NCI-H128 (cell line): ENCODE measurements around the gene KRT32.
"Not testable (repeated sequence)": the region's sequence is repeated elsewhere in the genome, so short reads cannot be mapped to it uniquely, and the experiment has no call there.

Experiments used
- DNase-seq: peaks from one replicate; lab custom pipeline; 2025; ENCODE audit not compliant: unreplicated experiment; lab: John Stamatoyannopoulos, UW

The KRT32 gene

DNA sequence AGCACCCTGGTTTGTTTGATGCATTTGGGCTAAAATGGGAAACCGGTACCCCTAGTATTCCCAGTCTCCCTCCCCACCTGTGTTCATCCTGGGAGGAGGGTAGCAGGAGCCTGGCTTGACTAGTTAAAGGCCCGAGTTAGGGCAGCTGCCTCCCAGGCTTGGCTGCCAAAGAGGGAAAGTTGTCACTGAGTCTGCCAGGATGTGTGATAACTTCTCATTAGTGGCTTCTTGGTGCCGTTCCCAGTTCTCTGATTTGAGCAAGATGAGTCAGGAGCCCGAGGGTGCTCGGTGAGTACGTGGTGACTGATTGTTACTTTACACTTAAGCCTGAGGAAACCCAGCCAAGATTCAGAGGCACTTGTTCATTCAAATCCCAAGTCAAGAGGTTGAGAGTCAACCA, 2.5 kb downstream of the KRT32 start:
- no peak for DNase-seq

DNA sequence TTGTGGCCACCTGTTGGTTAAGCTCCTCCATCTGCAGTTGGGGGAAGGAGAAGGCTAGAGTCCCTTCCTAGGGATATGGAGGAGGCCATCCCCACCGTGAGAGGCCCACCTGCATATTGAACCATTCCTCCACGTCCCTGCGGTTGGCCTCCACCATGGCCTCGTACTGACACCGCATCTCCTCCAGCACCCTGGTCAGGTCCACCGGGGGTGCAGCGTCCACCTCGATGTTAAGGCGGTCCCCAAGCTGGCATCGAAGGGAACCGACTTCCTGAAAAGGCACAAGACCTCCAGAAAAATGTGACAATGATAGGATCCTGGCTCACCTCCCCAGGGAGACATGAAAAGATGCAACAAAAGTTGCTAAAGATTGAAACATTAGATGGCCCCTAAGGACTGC, 3.0 kb downstream of the KRT32 start:
- no peak for DNase-seq

DNA sequence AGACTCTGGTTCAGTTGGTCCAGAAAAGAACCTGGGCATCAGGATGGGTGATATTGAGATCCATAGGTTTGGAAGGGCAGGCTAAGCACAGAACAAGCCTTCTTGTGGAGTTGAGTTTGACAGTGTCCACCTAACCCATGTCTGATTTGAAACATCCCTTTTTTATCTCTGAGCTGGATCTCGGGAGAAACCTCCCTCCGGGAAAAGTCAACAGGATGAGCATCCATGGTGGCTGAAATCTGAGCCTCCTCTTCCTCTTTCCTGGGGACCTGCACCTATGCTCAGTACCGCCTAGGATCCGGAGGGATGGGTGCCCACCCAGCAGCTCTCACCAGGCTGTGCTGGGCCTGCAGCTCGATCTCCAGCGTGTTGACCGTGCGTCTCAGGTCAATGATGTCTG, 3.4 kb downstream of the KRT32 start:
- DNase-seq, result no peak

DNA sequence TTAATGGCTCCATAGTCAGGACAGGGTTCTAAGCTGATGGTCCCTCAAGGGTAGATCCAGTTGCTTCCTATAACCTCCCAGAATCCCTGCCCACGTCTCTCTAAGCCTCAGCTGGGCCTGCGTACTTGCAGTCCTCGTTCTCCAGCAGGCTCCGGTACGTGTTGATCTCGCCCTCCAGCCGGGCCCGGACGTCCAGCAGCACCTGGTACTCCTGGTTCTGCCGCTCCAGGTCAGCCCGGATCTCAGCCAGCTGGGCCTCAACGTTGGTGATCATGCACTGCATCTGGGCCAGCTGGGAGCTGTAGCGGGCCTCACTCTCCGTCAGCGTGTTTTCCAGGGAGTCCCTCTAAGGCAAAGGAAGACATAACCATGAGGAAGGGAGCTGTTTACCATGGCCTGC, 4.5 kb downstream of the KRT32 start:
- DNase-seq, result no peak

DNA sequence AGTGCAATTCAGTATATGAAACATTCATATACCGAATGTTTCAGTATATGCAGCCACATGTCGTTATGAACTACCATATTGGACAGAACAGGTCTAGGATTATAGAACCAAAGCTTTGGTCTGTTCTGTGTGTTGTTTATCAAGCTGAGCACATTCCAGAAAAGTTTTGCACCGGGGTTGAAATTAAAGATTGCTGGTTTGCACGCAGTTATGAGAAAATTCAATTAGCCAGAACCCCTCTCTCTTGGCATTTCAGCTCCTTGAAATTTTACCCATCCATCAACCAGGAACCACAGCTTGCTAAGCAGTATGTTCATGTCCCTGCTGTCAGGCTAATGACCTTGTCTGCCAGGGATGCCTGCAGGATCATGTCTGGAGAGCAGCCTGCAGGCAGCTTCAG, 9.5 kb downstream of the KRT32 start:
- DNase-seq, result no peak

DNA sequence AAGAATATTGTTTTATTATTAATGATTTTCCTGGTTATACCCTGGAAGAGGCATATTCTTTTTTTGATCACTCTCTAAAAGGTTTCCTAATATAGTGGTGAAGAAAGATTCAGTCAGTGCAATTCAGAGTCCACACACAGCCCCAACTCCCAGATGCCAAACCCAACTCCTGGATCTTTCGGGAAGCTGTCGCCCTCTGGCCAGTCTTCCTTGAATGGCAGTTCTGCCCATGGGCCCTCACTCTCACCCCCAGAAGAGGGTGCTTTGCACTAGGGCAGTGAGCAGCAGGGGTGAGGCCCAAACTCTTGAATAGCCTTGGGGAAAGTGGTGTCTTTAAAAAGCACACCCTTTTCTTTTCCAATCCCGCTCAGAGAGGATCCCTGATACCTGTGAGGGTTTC, 11.0 kb downstream of the KRT32 start:
- DNase-seq, result no peak

DNA sequence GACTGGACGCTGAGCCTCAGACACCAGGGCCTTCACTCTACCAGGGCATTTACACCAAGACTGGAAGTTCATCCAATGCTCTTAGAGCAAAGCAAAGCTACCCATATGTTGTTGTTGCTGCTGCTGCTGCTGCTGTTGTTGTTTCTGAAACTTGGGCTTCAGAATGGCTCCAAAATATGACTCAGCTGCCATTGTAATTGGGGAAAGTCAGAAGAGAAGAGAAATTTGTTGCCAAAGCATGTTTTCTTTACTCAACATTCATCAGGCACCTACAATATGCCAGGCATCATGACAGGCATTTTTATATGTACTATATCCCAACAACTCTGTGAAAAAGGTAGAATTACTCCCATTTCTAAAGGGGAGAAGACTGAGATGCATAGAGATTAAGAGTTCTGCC, 11.9 kb downstream of the KRT32 start:
- no peak for DNase-seq

DNA sequence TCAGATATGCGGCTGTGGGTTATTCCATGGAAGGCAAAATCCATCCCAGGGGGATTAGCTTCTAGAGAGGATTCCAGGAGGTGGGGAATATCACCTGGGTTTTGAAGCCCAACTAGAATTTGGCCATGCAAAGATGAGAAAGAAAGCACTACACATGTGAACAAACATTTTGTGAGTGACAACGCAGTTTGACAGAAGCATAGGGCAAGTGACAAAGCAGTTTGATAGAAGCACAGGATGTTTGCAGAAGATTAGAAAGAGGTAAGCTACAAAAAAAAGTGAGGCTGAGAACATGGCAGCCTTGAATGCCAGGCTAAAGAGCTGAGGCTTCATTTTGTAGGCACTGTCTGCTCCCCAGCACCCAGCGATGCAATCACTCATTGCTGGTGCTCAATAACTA, 14.1 kb downstream of the KRT32 start:
- no peak for DNase-seq

DNA sequence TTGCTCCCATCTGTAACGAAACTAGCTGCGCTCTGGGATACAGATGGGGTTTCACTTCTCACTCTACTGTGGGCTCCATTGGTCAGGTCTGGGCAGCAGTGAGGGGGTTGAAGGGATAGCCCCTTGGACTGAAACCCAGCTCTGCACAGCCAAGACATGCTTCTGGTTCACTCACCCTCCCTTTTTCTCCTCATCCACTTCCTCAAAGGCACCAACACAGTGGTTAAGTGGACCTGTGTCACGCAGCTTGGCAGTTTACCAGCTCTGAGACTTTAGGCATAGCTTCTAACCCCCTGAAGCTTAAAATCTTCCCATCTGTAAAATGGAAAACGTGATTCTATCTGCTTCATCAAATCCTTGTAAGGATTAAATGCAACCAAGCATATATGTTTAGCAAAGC, 14.9 kb downstream of the KRT32 start:
- DNase-seq, result no peak

DNA sequence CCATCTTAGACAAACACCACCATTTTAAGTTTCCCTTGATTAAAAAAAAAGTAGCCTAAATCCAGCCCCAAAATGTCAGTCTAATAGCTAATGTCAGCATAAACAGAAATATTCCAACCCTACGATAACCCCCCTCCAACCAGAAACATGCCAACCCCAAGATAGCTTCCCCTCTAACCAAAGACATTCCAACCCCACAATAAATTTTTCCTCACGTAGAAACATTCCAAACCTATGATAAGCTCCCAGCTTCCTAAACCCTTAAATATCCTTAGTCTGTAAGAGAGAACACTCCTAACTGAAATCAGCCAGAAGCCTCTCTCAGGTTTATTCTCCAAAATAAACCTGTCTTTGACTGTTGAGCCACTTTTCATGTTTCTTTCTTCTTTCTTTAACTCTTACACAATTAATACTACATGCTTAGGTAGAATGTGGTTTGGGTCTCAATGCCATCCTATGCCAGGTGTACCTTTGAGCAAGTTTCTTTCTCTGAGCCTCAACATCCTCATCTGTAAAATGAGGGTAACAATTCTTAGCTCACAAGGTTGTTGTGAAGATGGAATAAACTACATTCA, 15.9 kb downstream of the KRT32 start:
- no peak for DNase-seq

DNA sequence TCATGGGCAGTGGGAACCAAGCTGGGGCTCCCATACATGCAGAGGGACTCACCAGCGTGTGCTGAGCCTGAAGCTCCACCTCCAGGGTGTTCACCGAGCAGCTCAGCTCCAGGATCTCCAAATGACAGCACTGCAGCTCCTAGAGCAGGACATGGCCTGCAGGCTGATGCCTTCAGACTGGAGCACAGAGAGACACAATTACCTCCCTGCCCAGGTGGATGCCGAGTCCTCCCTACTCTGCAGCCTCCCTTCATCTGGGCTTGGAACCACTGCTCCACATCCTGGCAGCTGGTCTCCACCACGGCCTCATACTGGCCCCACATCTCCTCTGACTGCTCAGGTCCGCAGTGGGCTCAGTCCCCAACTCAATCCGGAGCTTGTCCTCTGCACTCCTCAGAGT, 18.2 kb downstream of the KRT32 start:
- DNase-seq, result no peak

DNA sequence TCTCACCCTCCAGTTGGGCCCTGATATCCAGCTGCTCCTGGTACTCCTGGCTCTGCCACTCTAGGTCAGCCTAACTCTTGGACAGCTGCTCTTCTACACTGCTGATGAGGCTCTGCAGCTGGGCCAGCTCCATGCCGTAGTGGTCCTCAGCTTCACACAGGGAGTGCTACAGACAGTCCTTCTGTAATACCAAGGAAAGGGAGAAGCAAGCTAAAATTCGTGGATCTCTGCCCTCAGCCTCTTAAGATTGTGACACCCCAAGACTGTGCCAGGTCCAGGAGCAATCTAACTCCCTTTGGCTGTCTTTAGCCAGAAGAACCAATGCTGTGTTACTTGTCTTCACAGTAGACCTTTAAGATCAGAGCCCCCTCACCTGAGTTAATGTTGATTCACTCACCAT, 18.7 kb downstream of the KRT32 start:
- DNase-seq, result no peak

DNA sequence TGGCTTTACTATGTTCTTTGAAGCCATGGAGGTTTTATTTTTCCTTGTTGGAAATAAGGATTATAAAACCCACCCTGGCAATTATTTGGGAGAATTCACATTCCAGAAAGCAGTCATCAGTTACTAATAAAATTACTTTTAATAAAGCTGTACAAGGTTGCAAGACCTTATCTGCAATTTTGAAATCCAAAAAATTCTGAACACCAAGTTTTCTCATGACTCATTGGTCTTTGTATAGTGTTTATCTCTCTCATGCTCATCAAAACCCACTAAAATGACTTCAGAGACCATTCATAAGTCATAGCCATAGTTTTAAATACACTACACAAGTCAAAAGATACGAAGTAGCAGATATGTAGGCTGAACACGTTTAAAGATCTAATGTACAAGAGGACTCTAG, 20.4 kb downstream of the KRT32 start:
- no peak for DNase-seq

DNA sequence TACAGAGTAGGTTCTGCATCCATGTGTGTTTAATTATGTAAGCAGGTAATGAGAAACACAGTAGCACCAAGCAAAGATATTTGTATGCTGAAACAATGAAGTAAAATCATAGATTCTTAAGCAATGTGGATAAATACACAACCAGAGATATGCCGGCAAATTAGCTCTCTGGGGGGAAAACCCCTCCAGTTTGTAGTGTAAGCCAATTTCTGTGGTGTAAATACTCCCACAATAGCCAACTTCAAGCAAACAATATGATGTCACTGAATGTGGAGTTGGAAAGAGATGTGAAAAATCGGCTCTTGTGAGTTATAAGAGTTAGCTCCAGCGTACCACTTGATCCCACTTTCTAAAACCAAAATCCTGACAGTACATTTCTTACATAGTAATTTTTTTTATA, 22.5 kb downstream of the KRT32 start:
- no peak for DNase-seq

DNA sequence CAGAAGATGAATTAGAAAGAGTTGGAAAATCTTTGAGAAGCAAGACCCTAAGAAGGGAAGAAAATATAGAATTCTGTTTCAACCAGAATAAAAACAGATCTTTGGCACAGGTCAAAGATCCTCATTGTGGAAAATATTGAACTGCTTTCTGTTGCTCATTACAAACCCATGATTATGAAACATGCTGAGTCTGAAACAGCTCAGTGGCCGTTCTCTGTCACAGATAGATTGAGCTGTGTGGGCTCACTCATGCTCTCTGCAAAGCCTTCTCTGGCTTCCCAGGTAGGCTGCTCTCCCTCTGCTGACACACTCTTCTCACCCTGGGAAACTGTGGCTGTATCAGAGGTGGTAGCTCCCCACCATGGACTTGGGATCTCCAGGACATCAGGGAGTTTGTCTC, 23.0 kb downstream of the KRT32 start:
- no peak for DNase-seq

DNA sequence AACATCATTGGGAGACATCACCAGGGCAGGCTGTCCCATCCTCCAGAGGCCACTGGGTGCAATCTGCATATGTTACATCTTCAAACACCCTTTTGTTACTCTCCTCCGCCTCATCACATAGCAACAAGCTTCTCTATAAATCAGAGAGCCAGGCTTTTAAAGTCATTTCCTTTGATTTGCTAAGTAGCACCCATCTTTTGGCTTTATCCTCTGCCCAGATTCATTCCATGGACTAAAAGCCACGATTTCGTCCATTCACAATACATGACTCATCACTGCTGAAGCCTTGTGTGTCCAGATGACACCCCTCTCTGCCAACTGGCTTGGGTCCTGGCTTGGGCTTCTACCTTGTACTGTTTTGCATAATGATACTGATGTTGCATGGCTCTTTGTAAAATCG, 24.4 kb downstream of the KRT32 start:
- no peak for DNase-seq

DNA sequence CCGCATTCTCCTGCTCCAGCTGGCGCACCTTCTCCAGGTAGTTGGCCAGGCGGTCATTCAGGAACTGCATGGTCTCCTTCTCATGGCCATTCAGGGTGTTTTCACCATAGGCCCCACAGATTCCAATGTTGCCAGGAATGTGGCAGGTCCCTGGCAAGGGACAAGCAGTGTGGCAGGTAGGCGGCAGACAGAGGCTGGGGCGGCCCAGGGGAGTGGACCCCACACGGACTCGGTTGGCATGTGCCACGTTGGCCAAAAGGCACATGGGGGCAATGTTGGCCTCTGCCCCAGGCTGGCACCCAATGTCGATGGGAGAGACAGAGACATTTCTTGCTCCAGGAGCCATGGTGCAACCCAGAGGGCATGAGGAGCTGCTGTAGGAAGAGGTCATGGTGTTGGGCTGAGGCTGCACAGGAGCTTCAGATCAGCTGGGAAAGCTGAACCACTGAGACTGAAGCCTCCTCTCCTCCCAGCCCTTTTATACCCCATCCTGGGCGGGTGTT, 26.6 kb downstream of the KRT32 start, which contains the start of gene KRT38:
KRT38 (minus strand) TSS at position 453 of the 503 bp plus-strand sequence; CDS start at position 391, 62 bp downstream.
- no peak for DNase-seq

DNA sequence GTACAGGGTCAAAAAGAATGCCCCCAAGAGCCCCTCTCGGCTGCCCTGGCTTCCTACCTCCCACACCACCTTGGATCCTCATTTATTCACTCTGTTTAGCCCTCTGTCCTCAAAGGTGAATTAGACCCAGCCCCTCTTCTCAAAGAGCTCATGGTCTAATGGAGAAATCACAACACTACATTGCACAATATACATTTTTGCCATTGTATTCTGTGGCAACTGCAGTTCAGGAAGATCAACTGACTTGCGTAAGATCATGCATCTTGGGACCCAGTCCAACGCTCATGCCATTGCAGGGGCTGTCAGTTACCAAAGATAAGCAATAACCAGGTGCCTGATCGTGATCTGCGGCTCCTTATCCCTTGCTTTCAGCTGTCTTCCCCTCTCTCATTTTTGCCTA, 27.8 kb downstream of the KRT32 start:
- no peak for DNase-seq

DNA sequence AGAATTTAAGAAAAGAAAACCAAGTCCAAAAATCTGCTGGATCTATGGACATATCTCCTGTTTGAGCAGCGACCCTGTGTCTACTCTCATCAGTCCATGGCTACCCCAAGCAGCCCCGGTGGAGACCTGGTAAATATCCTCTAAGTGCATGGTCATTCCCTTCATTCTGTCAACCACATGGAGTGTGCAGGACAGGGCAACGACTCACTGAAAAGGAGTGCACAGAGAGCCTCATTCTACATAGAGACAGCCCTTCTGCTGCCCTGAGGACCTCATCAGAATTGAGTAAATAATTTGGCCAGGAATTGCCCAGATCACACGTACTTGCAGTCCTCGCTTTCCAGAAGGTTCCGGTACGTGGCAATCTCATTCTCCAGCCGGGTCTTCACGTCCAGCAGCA, 29.4 kb downstream of the KRT32 start:
- no peak for DNase-seq

DNA sequence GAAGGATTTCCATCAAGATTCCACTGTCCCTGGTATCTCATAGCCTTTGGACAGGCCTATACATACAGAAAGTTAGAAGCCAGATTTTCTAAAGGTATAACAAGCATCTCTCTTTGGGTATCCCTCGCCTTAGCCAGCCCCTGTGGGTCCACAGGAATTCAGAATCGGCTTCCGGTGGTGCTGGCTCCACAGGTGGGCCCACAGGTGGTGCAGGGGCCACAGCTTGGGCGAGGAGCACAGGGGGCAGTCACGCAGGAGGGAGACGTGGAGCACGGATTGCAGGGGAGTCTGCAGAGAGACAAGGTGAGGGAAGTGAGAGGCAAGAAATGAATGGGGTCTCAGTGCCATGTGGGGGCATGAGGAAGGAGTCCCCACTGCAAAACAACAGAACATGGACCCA, 29.9 kb downstream of the KRT32 start:
- DNase-seq, result no peak

DNA sequence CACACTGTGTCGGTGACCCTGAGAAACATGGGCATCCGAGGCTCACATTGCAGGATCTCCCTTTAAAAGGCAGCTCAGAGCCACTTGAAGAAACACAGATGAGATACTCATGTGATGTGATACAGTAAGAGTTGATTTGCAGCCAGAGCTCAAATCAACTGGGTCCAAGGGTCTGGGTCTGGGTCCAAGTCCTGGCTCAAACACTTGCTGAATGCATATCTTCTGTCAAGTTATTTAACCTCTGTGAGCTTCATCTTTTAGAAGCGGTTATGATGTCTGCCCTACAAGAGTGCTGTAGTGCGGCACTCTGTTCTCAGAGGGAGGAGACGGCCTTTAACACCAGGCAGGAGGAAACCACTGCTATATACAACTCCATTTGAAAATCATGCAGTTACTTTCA, 32.8 kb downstream of the KRT32 start:
- DNase-seq, result no peak

DNA sequence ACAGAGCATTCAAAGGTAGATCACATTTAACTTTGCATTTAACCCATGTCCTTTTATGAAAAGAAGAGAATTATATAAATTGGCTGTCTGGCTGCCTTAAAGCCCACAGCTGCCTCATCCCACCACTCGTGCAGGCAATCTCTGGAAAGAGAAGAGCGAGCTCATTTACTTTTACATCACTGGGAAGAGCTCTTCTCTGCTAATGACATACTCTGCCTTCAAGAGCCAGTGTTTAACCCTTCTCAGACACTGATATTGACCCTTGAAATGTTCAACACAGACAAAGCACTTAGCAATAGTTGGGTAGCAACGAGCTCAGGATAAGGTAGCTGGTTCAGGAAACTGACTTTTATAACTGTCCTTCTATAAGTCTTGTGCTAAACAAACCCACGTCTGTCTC, 33.2 kb downstream of the KRT32 start:
- DNase-seq, result no peak

DNA sequence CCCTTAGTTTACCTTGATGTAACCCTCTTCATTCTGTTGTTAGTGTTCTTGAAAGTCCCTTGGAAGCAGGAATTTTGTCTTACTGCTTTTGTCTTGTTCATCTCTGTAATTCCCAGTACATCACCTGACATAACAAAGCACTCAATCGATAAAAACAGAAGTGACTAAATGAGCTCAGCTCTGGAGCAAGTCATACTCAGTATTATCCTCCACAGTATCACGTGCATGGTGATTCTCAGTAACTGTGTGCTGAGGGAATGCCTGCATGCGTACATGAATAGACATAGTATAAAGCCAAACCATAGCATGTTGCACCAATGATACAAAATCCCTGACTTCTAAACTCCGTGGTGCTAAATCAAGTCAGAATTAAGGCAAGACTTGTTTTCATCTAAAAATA, 33.6 kb downstream of the KRT32 start:
- DNase-seq, result no peak

DNA sequence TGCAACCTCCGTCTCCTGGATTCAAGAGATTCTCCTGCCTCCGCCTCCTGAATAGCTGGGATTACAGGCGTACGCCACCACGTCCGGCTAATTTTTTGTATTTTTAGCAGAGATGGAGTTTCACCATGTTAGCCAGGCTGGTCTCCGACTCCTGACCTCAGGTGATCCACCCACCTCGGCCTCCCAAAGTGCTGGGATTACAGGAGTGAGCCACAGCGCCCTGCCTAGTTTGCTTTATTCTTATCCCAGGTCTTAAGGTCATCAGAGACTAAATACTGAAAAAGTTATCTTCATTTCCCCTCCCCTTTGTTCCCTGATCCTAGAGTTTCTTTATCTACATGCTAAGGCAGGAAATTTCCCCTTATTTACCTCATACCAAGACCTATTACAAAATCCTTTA, 36.8 kb downstream of the KRT32 start:
- not testable (repeated sequence) for DNase-seq
